GM18526 (cell line): ENCODE results near the gene COL19A1.

Experiments used
- POLR2A ChIP-seq: IDR thresholded peaks from 3 replicates; pipeline ENCODE4 v1.6.1; 2011; ENCODE audit not compliant: insufficient read length; ENCODE audit errors: extremely low read depth

Gene COL19A1

GRCh38 chr6:70149209-70149788 lies 282.9 kb downstream of the COL19A1 start:
- no peak for TF ChIP-seq POLR2A

- TF ChIP-seq POLR2A, result no peak
These were observed 284.2 kb downstream of the COL19A1 start for GRCh38 chr6:70150521-70150920.

DNA sequence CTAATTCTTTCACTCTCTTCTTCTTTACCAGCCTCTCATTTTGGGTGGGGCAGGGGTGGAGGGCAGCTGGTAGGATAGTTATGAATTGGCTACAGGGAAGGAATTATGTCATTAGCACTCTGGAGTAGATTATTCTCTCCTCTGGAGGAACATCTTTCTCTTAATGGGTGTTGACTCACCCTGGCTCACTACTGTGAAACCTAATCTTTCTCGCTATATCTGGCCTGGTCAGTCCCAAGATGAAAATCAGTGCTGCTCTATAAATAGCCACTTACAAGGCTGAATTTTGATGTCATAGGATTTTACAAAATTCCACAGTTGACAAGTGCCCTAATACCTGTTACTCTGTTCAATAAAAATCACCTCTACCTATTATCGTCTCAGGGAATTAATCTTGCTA lies 285.3 kb downstream of the COL19A1 start:
- TF ChIP-seq POLR2A, result no peak

DNA sequence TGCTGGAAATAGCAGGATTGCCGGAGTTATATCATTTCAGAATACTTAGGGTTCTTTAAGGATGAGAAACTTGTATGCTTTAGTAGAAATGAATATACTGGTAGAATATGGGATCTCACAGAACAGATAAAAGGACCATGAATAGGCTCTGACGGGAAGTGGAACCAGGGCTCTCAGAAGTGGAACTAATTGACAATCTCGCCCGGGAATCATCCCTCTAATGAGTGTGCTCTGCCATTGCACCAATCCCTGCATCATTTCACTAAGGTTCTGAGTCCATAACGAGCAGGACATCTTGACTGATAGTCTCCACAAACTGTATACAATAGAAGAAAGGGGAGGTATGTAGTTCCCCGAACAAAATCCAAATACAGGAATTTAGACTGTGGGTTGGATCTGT lies 286.4 kb downstream of the COL19A1 start:
- no peak for TF ChIP-seq POLR2A

GRCh38 chr6:70157086-70157485 lies 290.7 kb downstream of the COL19A1 start:
- TF ChIP-seq POLR2A, result no peak

DNA sequence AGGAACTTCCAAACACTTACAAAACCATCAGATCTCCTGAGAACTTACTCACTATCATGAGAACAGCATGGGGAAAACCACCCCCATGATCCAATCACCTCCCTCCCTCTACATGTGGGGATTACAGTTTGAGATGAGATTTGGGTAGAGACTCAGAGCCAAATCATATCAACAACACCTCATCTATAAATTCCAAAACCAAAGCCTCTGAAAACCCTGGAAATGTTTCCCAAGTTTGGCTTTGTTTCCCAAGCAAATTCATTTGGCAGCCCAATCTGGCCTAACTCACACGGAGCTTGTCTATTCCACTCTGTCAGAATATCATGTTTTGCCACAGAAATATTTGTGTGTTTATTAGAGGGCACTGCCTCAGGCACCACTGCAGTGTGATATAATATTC lies 293.9 kb downstream of the COL19A1 start:
- no peak for TF ChIP-seq POLR2A

DNA sequence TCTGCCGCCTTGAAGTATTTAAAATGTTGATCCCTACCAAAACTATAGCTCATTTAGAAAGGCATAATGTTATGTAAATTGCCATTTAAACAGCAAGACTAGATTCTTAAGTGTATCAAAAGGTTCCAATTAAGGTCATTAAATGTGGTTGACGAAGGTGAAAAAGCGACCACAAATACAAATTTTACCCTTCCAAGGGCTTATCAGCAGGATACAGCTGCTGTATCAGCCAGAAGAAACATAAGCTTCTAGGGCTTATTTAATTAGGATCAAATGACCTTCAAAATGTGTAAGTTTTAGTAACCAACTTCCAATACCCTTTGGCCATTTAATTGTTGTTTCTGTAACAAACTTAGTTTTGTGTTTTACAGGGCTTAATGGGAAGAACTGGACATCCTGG lies 296.6 kb downstream of the COL19A1 start:
- no peak for TF ChIP-seq POLR2A

DNA sequence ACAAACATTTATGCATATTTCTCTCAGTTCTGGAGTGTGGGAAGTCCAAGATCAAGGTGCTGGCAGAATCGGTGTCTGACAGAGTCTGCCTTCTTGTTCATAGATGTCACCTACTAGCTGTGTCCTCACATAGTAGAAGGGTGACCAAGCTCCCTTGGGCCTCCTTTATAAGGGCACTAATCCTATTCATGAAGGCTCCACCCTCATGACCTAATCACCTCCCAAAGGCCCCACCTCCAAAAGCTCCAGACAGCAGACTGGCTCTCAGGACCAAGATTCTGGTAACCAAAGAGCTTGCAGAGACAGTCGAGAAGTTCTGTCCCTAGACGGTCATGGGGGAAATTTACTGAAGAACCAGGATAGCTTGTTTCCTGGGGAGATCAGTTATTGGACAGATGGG lies 297.4 kb downstream of the COL19A1 start:
- no peak for TF ChIP-seq POLR2A

DNA sequence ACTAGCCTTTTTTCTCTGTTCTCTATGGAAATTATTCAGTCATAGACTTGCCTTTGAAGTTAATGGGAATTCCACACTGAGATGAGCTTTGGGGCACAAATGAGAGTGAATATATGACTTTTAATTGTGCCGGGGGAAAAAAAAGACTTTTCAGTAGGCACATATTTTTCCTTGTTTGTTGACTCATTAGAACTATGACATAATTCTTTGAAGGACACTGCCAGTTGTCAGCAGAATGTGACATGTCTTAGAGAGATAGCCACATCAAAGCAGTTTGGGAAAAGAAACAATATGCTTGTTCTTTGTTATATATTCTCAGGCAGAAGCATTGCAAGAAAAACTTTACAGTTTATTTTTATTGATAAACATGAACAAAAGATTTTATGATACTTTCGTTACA lies 298.2 kb downstream of the COL19A1 start:
- no peak for TF ChIP-seq POLR2A

GRCh38 chr6:70166088-70166958 lies 300.0 kb downstream of the COL19A1 start:
- no peak for TF ChIP-seq POLR2A

DNA sequence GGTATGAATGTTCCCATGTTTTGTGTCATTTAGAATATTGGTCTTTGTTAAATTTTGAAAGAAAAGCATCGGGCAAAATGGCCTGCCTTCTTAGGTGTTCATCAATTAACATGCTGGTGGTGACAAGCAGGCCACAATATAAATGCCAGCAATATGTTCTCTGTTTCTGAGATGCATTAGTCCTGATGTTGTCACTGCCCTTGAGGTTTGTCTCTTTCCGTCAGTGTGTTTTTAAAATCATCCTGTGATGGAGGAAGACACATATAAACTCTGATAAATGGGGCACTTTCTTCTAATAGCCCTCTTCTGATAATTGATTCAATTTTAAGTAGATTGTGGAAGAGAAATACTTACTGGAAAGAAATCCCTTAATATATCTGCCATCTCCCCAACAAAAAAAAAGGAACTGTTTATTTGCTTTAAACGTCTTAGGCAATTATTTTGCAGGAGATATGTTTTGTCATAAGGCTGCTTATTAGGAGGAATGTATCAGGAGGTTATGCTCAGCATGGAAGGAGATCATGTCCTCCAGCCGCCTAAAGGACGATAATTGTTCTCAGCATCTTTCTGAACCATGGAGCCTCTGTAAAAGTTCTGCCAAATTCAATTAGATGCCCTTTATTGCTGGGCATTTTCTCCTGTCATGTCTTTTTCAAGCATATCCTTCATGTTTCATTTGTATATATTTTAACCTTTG lies 302.5 kb downstream of the COL19A1 start:
- no peak for TF ChIP-seq POLR2A

- TF ChIP-seq POLR2A, result no peak
These were observed 304.9 kb downstream of the COL19A1 start for GRCh38 chr6:70171236-70171635.

DNA sequence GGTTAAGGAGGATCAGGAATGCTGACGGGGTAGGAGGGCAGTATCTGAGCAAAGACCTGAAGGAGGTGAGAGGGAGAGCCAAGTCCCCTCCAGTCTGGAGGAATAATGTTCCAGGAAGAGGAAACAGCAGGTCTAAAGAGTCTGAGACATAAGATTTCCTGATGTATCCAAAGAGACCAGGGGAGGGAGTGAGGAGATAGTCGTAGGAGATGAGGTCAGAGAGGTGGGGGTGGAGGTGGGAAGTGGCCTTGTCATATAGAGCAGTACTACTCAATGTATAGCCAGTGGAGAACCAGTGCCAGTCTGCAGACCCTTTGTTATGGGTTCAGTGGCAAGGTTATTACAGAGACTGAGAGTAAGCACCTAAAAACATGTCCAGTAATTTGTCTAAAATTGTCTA lies 305.9 kb downstream of the COL19A1 start:
- no peak for TF ChIP-seq POLR2A

GRCh38 chr6:70175770-70176169 lies 309.4 kb downstream of the COL19A1 start:
- no peak for TF ChIP-seq POLR2A

GRCh38 chr6:70176842-70177550 lies 310.6 kb downstream of the COL19A1 start:
- no peak for TF ChIP-seq POLR2A
